WTC11 (cell line): ENCODE data around the gene ELP2. TPM values are rescaled to one million over a fixed set of nuclear protein-coding genes. Genes with fewer than 3 reads are reported as not detected.

Experiments used
- ARID4B ChIP-seq: sonication (generic); formaldehyde crosslinking; IDR thresholded peaks from 2 replicates; pipeline ENCODE4 v1.8.0; 2023; ENCODE audit warnings: missing genetic modification reagents, mild to moderate bottlenecking, borderline replicate concordance
- CTCF ChIP-seq: fragments of 200-600 bp; IDR thresholded peaks from 2 replicates; pipeline ENCODE4 v1.8.0; 2022; ENCODE audit warnings: antibody characterized with exemption
- ETV6 ChIP-seq: sonication (generic); formaldehyde crosslinking; IDR thresholded peaks from 2 replicates; pipeline ENCODE4 v1.8.1; 2022; ENCODE audit warnings: mild to moderate bottlenecking, missing genetic modification reagents
- GABPB1 ChIP-seq: sonication (generic); formaldehyde crosslinking; IDR thresholded peaks from 2 replicates; pipeline ENCODE4 v1.8.1; 2023; ENCODE audit warnings: mild to moderate bottlenecking, missing genetic modification reagents
- HMGA2 ChIP-seq: fragments of 250-450 bp; sonication (Bioruptor Pico); IDR thresholded peaks from 2 replicates; pipeline ENCODE4 v1.4.0; 2021; ENCODE audit warnings: mild to moderate bottlenecking, moderate library complexity
- IRF2 ChIP-seq: sonication (generic); formaldehyde crosslinking; IDR thresholded peaks from 2 replicates; pipeline ENCODE4 v1.8.0; 2022; ENCODE audit warnings: low read depth, missing genetic modification reagents, borderline replicate concordance
- JUN ChIP-seq: sonication (generic); formaldehyde crosslinking; IDR thresholded peaks from 2 replicates; pipeline ENCODE4 v1.8.0; 2023; ENCODE audit warnings: mild to moderate bottlenecking, missing genetic modification reagents
- NFYB ChIP-seq: sonication (generic); formaldehyde crosslinking; conservative IDR thresholded peaks from 2 replicates; pipeline ENCODE4 v1.8.0; 2022; ENCODE audit warnings: low read depth, missing genetic modification reagents
- PRDM15 ChIP-seq: sonication (generic); formaldehyde crosslinking; IDR thresholded peaks from 2 replicates; pipeline ENCODE4 v1.8.0; 2022; ENCODE audit warnings: missing genetic modification reagents
- PRRX2 ChIP-seq: fragments of 250-450 bp; sonication (Bioruptor Pico); IDR thresholded peaks from 2 replicates; pipeline ENCODE4 v1.8.0; 2021; ENCODE audit warnings: mild to moderate bottlenecking
- SMAD4 ChIP-seq: sonication (generic); formaldehyde crosslinking; IDR thresholded peaks from 2 replicates; pipeline ENCODE4 v1.8.0; 2022; ENCODE audit warnings: mild to moderate bottlenecking, missing genetic modification reagents
- TEAD1 ChIP-seq: sonication (generic); formaldehyde crosslinking; IDR thresholded peaks from 2 replicates; pipeline ENCODE4 v1.8.0; 2022; ENCODE audit warnings: mild to moderate bottlenecking, missing genetic modification reagents
- USF1 ChIP-seq: sonication (generic); formaldehyde crosslinking; IDR thresholded peaks from 2 replicates; pipeline ENCODE4 v1.8.0; 2022; ENCODE audit warnings: mild to moderate bottlenecking, missing genetic modification reagents
- ZNF138 ChIP-seq: sonication (generic); formaldehyde crosslinking; conservative IDR thresholded peaks from 2 replicates; pipeline ENCODE4 v1.8.1; 2022; ENCODE audit warnings: mild to moderate bottlenecking, moderate library complexity, missing genetic modification reagents
- ZNF232 ChIP-seq: sonication (generic); formaldehyde crosslinking; IDR thresholded peaks from 2 replicates; pipeline ENCODE4 v1.8.0; 2022; ENCODE audit warnings: mild to moderate bottlenecking, missing genetic modification reagents
- ZNF281 ChIP-seq: sonication (generic); formaldehyde crosslinking; IDR thresholded peaks from 2 replicates; pipeline ENCODE4 v1.8.0; 2023; ENCODE audit warnings: mild to moderate bottlenecking, missing genetic modification reagents
- ZNF423 ChIP-seq: fragments of 250-450 bp; sonication (Bioruptor Pico); IDR thresholded peaks from 2 replicates; pipeline ENCODE4 v2.1.2; 2022; ENCODE audit warnings: mild to moderate bottlenecking, moderate library complexity
- total RNA-seq: library from RNA; stranded (reverse); gene quantifications from 3 replicates; pipeline ENCODE4 v1.2.3, GENCODE V29; 2021
- TF ChIP-seq, protein P1 (sequence below): sonication (generic); formaldehyde crosslinking; IDR thresholded peaks from 2 replicates; pipeline ENCODE4 v1.8.0; 2022; ENCODE audit warnings: mild to moderate bottlenecking, missing genetic modification reagents
- TF ChIP-seq, protein P2 (sequence below): fragments of 250-450 bp; sonication (Bioruptor Pico); IDR thresholded peaks from 2 replicates; pipeline ENCODE4 v1.9.0; 2021; ENCODE audit warnings: mild to moderate bottlenecking
- TF ChIP-seq, protein P3 (sequence below): sonication (generic); formaldehyde crosslinking; IDR thresholded peaks from 2 replicates; pipeline ENCODE4 v1.8.0; 2022; ENCODE audit warnings: mild to moderate bottlenecking, missing genetic modification reagents
- TF ChIP-seq, protein P4 (sequence below): sonication (generic); formaldehyde crosslinking; IDR thresholded peaks from 2 replicates; pipeline ENCODE4 v1.8.1; 2022; ENCODE audit warnings: mild to moderate bottlenecking, moderate library complexity, missing genetic modification reagents

Gene ELP2
- total RNA-seq, 1 experiment from 2014 or later: 141 TPM

- TF ChIP-seq, protein P1, sequence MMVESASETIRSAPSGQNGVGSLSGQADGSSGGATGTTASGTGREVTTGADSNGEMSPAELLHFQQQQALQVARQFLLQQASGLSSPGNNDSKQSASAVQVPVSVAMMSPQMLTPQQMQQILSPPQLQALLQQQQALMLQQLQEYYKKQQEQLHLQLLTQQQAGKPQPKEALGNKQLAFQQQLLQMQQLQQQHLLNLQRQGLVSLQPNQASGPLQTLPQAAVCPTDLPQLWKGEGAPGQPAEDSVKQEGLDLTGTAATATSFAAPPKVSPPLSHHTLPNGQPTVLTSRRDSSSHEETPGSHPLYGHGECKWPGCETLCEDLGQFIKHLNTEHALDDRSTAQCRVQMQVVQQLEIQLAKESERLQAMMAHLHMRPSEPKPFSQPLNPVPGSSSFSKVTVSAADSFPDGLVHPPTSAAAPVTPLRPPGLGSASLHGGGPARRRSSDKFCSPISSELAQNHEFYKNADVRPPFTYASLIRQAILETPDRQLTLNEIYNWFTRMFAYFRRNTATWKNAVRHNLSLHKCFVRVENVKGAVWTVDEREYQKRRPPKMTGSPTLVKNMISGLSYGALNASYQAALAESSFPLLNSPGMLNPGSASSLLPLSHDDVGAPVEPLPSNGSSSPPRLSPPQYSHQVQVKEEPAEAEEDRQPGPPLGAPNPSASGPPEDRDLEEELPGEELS: peak; percentile 69; the same call in 1 of the 2 replicates
- TF ChIP-seq SMAD4 (CRISPR knock-in tag) (0 out of 2 replicates have a peak, but pooled peaks have one; percentile 23), ZNF281 (CRISPR knock-in tag) (no peak), ZNF423 (CRISPR knock-in tag) (no peak), IRF2 (CRISPR knock-in tag) (no peak), PRDM15 (CRISPR knock-in tag) (peak; percentile 96), ETV6 (CRISPR knock-in tag) (no peak), NFYB (no peak; the same call in 1 of the 2 replicates), ARID4B (CRISPR knock-in tag) (peak; percentile 89), JUN (CRISPR knock-in tag) (peak; percentile 27; the same call in 1 of the 2 replicates), USF1 (CRISPR knock-in tag) (peak; percentile 39), PRRX2 (CRISPR knock-in tag) (no peak), HMGA2 (CRISPR knock-in tag) (no peak), TEAD1 (CRISPR knock-in tag) (0 out of 2 replicates have a peak, but pooled peaks have one; percentile 41), ZNF138 (CRISPR knock-in tag) (no peak), ZNF232 (CRISPR knock-in tag) (peak; percentile 72; the same call in 1 of the 2 replicates), CTCF (no peak), GABPB1 (CRISPR knock-in tag) (peak; percentile 63)
- TF ChIP-seq, protein P2, sequence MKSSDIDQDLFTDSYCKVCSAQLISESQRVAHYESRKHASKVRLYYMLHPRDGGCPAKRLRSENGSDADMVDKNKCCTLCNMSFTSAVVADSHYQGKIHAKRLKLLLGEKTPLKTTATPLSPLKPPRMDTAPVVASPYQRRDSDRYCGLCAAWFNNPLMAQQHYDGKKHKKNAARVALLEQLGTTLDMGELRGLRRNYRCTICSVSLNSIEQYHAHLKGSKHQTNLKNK (CRISPR knock-in tag): no peak
- TF ChIP-seq, protein P3, sequence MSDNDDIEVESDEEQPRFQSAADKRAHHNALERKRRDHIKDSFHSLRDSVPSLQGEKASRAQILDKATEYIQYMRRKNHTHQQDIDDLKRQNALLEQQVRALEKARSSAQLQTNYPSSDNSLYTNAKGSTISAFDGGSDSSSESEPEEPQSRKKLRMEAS (CRISPR knock-in tag): peak; percentile 95
- TF ChIP-seq, protein P4, sequence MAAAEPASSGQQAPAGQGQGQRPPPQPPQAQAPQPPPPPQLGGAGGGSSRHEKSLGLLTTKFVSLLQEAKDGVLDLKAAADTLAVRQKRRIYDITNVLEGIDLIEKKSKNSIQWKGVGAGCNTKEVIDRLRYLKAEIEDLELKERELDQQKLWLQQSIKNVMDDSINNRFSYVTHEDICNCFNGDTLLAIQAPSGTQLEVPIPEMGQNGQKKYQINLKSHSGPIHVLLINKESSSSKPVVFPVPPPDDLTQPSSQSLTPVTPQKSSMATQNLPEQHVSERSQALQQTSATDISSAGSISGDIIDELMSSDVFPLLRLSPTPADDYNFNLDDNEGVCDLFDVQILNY (CRISPR knock-in tag): peak; percentile 48
These were observed at the start of gene ELP2, which contains the start of gene SLC39A6 (continued) for GRCh38 chr18:36129300-36130038.
